SK-N-SH (cell line): ENCODE results near the gene PRSS8. TPM values are rescaled to one million over a fixed set of nuclear protein-coding genes. Genes with fewer than 3 reads are reported as not detected.

Experiments
- CTCF ChIA-PET: fragments of 300-600, 350-600 bp; formaldehyde crosslinking; extraction: SDS; loops from one replicate; lab custom pipeline; 2021; lab: Yijun Ruan, JAX
- POLR2A ChIA-PET: fragments of 350-600 bp; sonication (Branson Sonifier 250); formaldehyde crosslinking; extraction: SDS; loops from one replicate; lab custom pipeline; 2020; ENCODE audit warnings: antibody characterized with exemption, inconsistent platforms; lab: Yijun Ruan, JAX
- DNase-seq: peaks from one replicate; pipeline ENCODE4 v3.0.0; 2012
- H2AFZ ChIP-seq: fragments of 200-600 bp; sonication (generic); 2 replicates; pipeline ENCODE4 v1.8.1; 2016; ENCODE audit warnings: antibody characterized with exemption, mild to moderate bottlenecking, low read depth
- H3F3A ChIP-seq: fragments of 200-600 bp; sonication (generic); replicated peaks from 2 replicates; pipeline ENCODE3; 2016; ENCODE audit warnings: antibody characterized with exemption, mild to moderate bottlenecking; ENCODE audit not compliant: insufficient read depth
- H3K27ac ChIP-seq, 2 experiments: fragments of 200-500 bp in 1 of 2; fragments of 200-600 bp in 1 of 2; sonication (Bioruptor generic) in 1 of 2; sonication (generic), shearing (Covaris generic) in 1 of 2; 2 replicates each; pipeline versions ENCODE4 v1.5.1 to v1.6.1; 2014 to 2016; ENCODE audit warnings: low read depth in 2 of 2, inconsistent platforms in 1 of 2, low read length in 1 of 2, mild to moderate bottlenecking in 1 of 2, mixed read lengths in 1 of 2
- H3K27me3 ChIP-seq: fragments of 200-600 bp; sonication (generic), shearing (Covaris generic); 2 replicates; pipeline ENCODE4 v1.6.1; 2016; ENCODE audit warnings: mixed run types; ENCODE audit not compliant: insufficient read depth
- H3K36me3 ChIP-seq, 2 experiments: fragments of 200-500 bp in 1 of 2; fragments of 200-600 bp in 1 of 2; sonication (Bioruptor generic) in 1 of 2; sonication (generic) in 1 of 2; replicated peaks in 1 of 2; 2 replicates each; pipeline versions ENCODE3 to v1.5.1; 2014 to 2016; ENCODE audit warnings: low read length in 1 of 2, mild to moderate bottlenecking in 1 of 2; ENCODE audit not compliant: insufficient read depth in 2 of 2, control insufficient read depth in 1 of 2
- H3K4me1 ChIP-seq, 2 experiments: fragments of 200-500 bp in 1 of 2; fragments of 200-600 bp in 1 of 2; sonication (Bioruptor generic) in 1 of 2; sonication (generic), shearing (Covaris generic) in 1 of 2; 2 replicates each; pipeline versions ENCODE4 v1.5.1 to v1.6.1; 2014 to 2016; ENCODE audit warnings: low read depth in 1 of 2, low read length in 1 of 2, mixed run types in 1 of 2; ENCODE audit not compliant: insufficient read depth in 2 of 2, control insufficient read depth in 1 of 2
- H3K4me2 ChIP-seq: fragments of 200-600 bp; sonication (generic), shearing (Covaris generic); 2 replicates; pipeline ENCODE4 v1.6.1; 2017; ENCODE audit warnings: mixed run types
- H3K4me3 ChIP-seq, 2 experiments: fragments of 200-500 bp in 1 of 2; fragments of 200-600 bp in 1 of 2; sonication (Bioruptor generic) in 1 of 2; sonication (generic), shearing (Covaris generic) in 1 of 2; 2 replicates each; pipeline versions ENCODE4 v1.5.1 to v1.8.1; 2014 to 2016; ENCODE audit warnings: low read depth in 2 of 2, inconsistent platforms in 1 of 2, low read length in 1 of 2, mild to moderate bottlenecking in 1 of 2, mixed read lengths in 1 of 2, moderate library complexity in 1 of 2
- H3K79me2 ChIP-seq: fragments of 200-600 bp; sonication (generic); 2 replicates; pipeline ENCODE4 v1.8.1; 2017; ENCODE audit warnings: mild to moderate bottlenecking; ENCODE audit not compliant: insufficient read depth
- H3K9ac ChIP-seq: fragments of 200-600 bp; sonication (generic); 2 replicates; pipeline ENCODE4 v1.6.1; 2017; ENCODE audit warnings: mixed run types
- H3K9me2 ChIP-seq: fragments of 200-600 bp; sonication (generic); 2 replicates; pipeline ENCODE4 v1.6.1; 2017; ENCODE audit warnings: mixed run types
- H3K9me3 ChIP-seq: fragments of 200-600 bp; sonication (generic); 2 replicates; pipeline ENCODE4 v1.6.1; 2017; ENCODE audit warnings: mixed run types, mild to moderate bottlenecking, moderate library complexity
- H4K20me1 ChIP-seq: fragments of 200-600 bp; sonication (generic); 2 replicates; pipeline ENCODE4 v1.6.1; 2017; ENCODE audit warnings: mild to moderate bottlenecking, mixed run types; ENCODE audit not compliant: insufficient read depth
- ELF1 ChIP-seq: IDR thresholded peaks from 2 replicates; pipeline ENCODE4 v1.4.0; 2012
- EZH2phosphoT487 ChIP-seq: fragments of 200-600 bp; sonication (generic); IDR thresholded peaks from 2 replicates; pipeline ENCODE4 v1.6.1; 2017; ENCODE audit warnings: low read depth, mixed run types, mild to moderate bottlenecking, antibody characterized with exemption, moderate library complexity, borderline replicate concordance
- FOSL2 ChIP-seq: IDR thresholded peaks from 2 replicates; pipeline ENCODE4 v1.4.0; 2012; ENCODE audit warnings: low read depth, mild to moderate bottlenecking, moderate library complexity, borderline replicate concordance
- FOXM1 ChIP-seq: IDR thresholded peaks from 2 replicates; pipeline ENCODE4 v1.4.0; 2012; ENCODE audit warnings: low read depth, mild to moderate bottlenecking
- GABPA ChIP-seq: IDR thresholded peaks from 2 replicates; pipeline ENCODE4 v1.4.0; 2012; ENCODE audit warnings: low read depth, mild to moderate bottlenecking
- MEF2A ChIP-seq: IDR thresholded peaks from 2 replicates; pipeline ENCODE4 v1.4.0; 2012; ENCODE audit warnings: low read depth, borderline replicate concordance
- MXI1 ChIP-seq: IDR thresholded peaks from 2 replicates; pipeline ENCODE4 v1.6.1; 2012; ENCODE audit warnings: mild to moderate bottlenecking, low read depth, low read length, improper control_type of control experiment
- RCOR1 ChIP-seq: fragments of 150-350 bp; IDR thresholded peaks from 2 replicates; pipeline ENCODE4 v1.6.1; 2017; ENCODE audit warnings: antibody characterized with exemption, low read length
- RFX5 ChIP-seq: IDR thresholded peaks from 2 replicates; pipeline ENCODE4 v1.6.1; 2012; ENCODE audit warnings: mild to moderate bottlenecking, improper control_type of control experiment, low read length
- RXRA ChIP-seq: IDR thresholded peaks from 2 replicates; pipeline ENCODE4 v1.4.0; 2012; ENCODE audit warnings: low read depth, mild to moderate bottlenecking, borderline replicate concordance
- SIN3A ChIP-seq: IDR thresholded peaks from 2 replicates; pipeline ENCODE4 v1.6.1; 2012; ENCODE audit warnings: low read depth, mild to moderate bottlenecking, low read length, moderate library complexity, borderline replicate concordance
- TCF12 ChIP-seq: IDR thresholded peaks from 2 replicates; pipeline ENCODE4 v1.4.0; 2012
- TEAD4 ChIP-seq: IDR thresholded peaks from 2 replicates; pipeline ENCODE4 v1.4.0; 2012; ENCODE audit warnings: mild to moderate bottlenecking, borderline replicate concordance; ENCODE audit not compliant: insufficient read depth
- YY1 ChIP-seq: IDR thresholded peaks from 2 replicates; pipeline ENCODE4 v1.4.0; 2012; ENCODE audit warnings: low read depth, mild to moderate bottlenecking
- WGBS: methylation state at CpG from one replicate; pipeline ENCODE4 v1.1.6; 2017; ENCODE audit warnings: low lambda C conversion rate; 5-methylcytosine and 5-hydroxymethylcytosine counted together
- polyA plus RNA-seq, 3 experiments: library from polyadenylated mRNA; depleted of rRNA; stranded (reverse); fragments of >200 nt; gene quantifications; 2 replicates each; pipeline ENCODE4 v1.2.3, GENCODE V29; 2012
- TF ChIP-seq, protein P1 (sequence below): IDR thresholded peaks from 2 replicates; pipeline ENCODE4 v1.4.0; 2012; ENCODE audit warnings: low read depth, borderline replicate concordance
- TF ChIP-seq, protein P2 (sequence below): IDR thresholded peaks from 2 replicates; pipeline ENCODE4 v1.4.0; 2012; ENCODE audit warnings: low read depth
- TF ChIP-seq, protein P3 (sequence below): fragments of 200-600 bp; sonication (generic); IDR thresholded peaks from 2 replicates; pipeline ENCODE4 v1.6.1; 2017; ENCODE audit warnings: antibody characterized with exemption, mild to moderate bottlenecking, moderate library complexity
- TF ChIP-seq, protein P4 (sequence below): IDR thresholded peaks from 2 replicates; pipeline ENCODE4 v1.6.1; 2012; ENCODE audit warnings: mild to moderate bottlenecking, low read depth, low read length, moderate library complexity

Gene PRSS8
- polyA plus RNA-seq, 1 of the 3 experiments (the other 2 are of a cell fraction) = 0.07 TPM

DNA sequence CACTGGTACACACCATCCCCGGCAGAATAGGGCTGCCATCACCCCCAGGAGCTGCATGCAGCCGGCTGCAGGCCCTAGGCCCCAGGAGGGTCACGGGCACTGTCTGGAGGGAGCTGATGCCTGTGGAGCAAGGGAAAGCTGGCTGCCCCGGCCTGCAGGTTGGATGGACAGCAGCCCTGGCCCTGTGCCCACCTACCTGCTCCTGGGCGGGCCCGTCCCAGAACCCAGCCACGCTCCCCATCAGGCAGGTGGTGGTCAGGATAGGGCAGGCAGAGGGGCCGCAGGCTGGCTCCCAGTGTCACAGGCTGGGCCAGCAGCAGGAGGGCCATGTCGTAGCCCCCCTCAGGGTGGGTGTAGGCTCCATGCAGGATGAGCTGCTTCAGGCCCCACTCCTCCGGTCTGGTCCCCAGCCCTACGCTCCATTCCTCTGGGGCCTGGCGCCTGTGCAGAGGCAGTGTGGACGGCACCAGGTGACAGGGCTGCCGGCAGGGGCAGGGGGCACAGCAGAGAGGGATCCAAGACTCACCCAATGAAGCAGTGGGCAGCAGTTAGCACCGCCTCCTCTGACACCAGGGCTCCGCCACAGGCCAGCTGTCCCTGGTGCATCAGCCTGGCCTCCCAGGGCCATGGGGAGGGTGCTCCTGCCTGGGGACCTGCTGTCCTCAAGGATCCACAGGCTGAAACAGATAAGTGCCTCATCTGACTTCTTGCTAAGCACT lies 50.8 kb downstream of the PRSS8 start:
- Histone ChIP-seq H3K9ac (no peak overlapping the region), H3K27me3 (no peaks in the 10 kb centered on the region), H3K9me2 (no peaks in the 10 kb centered on the region), H4K20me1 (peaks cover 8% of the 10 kb centered on the region; the same call in 1 of the 2 replicates), H3K4me3 (no peak overlapping the region), H3K4me1 (no peaks in the 10 kb centered on the region; a peak in 1 of 4 replicates), H3K79me2 (peaks cover 33% of the 10 kb centered on the region; the same call in 1 of the 2 replicates), H3K36me3 (peaks cover 16 to 49% of the 10 kb centered on the region in 2 experiments), H3K9me3 (no peaks in the 10 kb centered on the region), H3K27ac (no peak overlapping the region; a peak in 1 of 4 replicates), H3K4me2 (no peak overlapping the region), H3F3A (no peaks in the 10 kb centered on the region), H2AFZ (no peak overlapping the region)
- 91% methylated on average over 6 of the region's 16 CpGs for WGBS
- CTCF ChIA-PET = interaction anchor here (3.0 kb wide), 1 partner anchor 58 kb away, joined by 12 read pairs; no protein-coding TSS in a partner anchor
- TF ChIP-seq GABPA (no peak), SIN3A (no peak), TEAD4 (no peak), MXI1 (no peak), YY1 (no peak), MEF2A (no peak), RCOR1 (no peak), ELF1 (no peak), TCF12 (no peak)
- TF ChIP-seq, protein P1, sequence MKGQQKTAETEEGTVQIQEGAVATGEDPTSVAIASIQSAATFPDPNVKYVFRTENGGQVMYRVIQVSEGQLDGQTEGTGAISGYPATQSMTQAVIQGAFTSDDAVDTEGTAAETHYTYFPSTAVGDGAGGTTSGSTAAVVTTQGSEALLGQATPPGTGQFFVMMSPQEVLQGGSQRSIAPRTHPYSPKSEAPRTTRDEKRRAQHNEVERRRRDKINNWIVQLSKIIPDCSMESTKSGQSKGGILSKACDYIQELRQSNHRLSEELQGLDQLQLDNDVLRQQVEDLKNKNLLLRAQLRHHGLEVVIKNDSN = no peak
- TF ChIP-seq, protein P2, sequence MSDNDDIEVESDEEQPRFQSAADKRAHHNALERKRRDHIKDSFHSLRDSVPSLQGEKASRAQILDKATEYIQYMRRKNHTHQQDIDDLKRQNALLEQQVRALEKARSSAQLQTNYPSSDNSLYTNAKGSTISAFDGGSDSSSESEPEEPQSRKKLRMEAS = no peak
- no peak for DNase-seq
- POLR2A ChIA-PET = interaction anchor here (1.7 to 2.1 kb wide), 3 partner anchors 8 to 33 kb away, joined by 5 to 8 read pairs (median 6); partner anchors contain the start of genes KAT8, ZNF646 and ZNF668

DNA sequence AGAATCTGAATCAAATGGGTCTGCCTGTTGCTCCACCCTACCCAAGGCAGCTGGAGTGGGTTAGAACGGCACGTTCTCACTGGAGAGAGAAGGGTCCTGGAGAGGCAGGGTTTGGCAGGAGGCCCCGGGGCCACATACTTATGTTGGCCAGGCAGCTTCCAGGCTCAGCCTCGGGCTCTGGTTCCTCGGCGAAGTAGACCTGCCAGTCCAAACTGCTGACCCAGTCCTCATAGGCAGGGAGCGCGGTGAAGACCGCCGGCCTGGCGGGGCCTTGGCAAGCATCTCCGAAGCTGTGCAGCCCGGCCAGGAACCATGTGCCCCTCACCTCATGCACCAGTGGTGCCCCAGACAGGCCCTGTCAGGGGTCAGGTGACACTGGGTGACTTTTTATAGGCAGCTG lies 51.5 kb downstream of the PRSS8 start:
- Histone ChIP-seq H3K9ac (no peak overlapping the region), H3K9me2 (no peaks in the 10 kb centered on the region), H3K4me1 (no peaks in the 10 kb centered on the region; a peak in 1 of 4 replicates), H3K4me2 (no peak overlapping the region), H3F3A (no peaks in the 10 kb centered on the region), H3K79me2 (peaks cover 34% of the 10 kb centered on the region; the same call in 1 of the 2 replicates), H4K20me1 (peaks cover 8% of the 10 kb centered on the region; the same call in 1 of the 2 replicates), H3K9me3 (no peaks in the 10 kb centered on the region), H3K27me3 (no peaks in the 10 kb centered on the region), H3K36me3 (peaks cover 19 to 56% of the 10 kb centered on the region in 2 experiments), H3K27ac (no peak overlapping the region), H3K4me3 (no peak overlapping the region), H2AFZ (no peak overlapping the region)
- 92% methylated on average over 5 of the region's 13 CpGs for WGBS
- ChIA-PET POLR2A (interaction anchor here (0.6 to 2.0 kb wide), 3 partner anchors 9 to 97 kb away, joined by 3 to 8 read pairs (median 6); partner anchors contain the start of genes ZNF646 and ZNF668), CTCF (interaction anchor here (3.0 kb wide), 1 partner anchor 59 kb away, joined by 12 read pairs; no protein-coding TSS in a partner anchor)
- DNase-seq = no peak
- no peak for TF ChIP-seq RXRA
- TF ChIP-seq FOXM1 = no peak
- TF ChIP-seq, protein P3, sequence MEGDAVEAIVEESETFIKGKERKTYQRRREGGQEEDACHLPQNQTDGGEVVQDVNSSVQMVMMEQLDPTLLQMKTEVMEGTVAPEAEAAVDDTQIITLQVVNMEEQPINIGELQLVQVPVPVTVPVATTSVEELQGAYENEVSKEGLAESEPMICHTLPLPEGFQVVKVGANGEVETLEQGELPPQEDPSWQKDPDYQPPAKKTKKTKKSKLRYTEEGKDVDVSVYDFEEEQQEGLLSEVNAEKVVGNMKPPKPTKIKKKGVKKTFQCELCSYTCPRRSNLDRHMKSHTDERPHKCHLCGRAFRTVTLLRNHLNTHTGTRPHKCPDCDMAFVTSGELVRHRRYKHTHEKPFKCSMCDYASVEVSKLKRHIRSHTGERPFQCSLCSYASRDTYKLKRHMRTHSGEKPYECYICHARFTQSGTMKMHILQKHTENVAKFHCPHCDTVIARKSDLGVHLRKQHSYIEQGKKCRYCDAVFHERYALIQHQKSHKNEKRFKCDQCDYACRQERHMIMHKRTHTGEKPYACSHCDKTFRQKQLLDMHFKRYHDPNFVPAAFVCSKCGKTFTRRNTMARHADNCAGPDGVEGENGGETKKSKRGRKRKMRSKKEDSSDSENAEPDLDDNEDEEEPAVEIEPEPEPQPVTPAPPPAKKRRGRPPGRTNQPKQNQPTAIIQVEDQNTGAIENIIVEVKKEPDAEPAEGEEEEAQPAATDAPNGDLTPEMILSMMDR = no peak
- no peak for TF ChIP-seq ELF1
- no peak for TF ChIP-seq EZH2phosphoT487
- TF ChIP-seq RFX5 = no peak
- TF ChIP-seq, protein P4, sequence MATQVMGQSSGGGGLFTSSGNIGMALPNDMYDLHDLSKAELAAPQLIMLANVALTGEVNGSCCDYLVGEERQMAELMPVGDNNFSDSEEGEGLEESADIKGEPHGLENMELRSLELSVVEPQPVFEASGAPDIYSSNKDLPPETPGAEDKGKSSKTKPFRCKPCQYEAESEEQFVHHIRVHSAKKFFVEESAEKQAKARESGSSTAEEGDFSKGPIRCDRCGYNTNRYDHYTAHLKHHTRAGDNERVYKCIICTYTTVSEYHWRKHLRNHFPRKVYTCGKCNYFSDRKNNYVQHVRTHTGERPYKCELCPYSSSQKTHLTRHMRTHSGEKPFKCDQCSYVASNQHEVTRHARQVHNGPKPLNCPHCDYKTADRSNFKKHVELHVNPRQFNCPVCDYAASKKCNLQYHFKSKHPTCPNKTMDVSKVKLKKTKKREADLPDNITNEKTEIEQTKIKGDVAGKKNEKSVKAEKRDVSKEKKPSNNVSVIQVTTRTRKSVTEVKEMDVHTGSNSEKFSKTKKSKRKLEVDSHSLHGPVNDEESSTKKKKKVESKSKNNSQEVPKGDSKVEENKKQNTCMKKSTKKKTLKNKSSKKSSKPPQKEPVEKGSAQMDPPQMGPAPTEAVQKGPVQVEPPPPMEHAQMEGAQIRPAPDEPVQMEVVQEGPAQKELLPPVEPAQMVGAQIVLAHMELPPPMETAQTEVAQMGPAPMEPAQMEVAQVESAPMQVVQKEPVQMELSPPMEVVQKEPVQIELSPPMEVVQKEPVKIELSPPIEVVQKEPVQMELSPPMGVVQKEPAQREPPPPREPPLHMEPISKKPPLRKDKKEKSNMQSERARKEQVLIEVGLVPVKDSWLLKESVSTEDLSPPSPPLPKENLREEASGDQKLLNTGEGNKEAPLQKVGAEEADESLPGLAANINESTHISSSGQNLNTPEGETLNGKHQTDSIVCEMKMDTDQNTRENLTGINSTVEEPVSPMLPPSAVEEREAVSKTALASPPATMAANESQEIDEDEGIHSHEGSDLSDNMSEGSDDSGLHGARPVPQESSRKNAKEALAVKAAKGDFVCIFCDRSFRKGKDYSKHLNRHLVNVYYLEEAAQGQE = no peak
- TF ChIP-seq, protein P1 = no peak
- TF ChIP-seq, protein P2 = no peak
- TF ChIP-seq FOSL2 = no peak
